ENCODE results near the gene RGS14.
"Not testable (repeated sequence)": the region's sequence is repeated elsewhere in the genome, so short reads cannot be mapped to it uniquely, and the experiment has no call there.

The RGS14 gene

GRCh38 chr5:177367981-177368868 lies 10.5 kb downstream of the RGS14 start:
- Mint-ChIP-seq H3K9me3 (no peaks in the 10 kb centered on the region), H3K27ac (peak overlapping the region; percentile 84 to 93), H3K36me3 (ENCODE audit: insufficient read depth) (peaks cover 53% of the 10 kb centered on the region), H3K4me3 (peak overlapping the region in 1 of 2 donors; percentile 53), H3K4me1 (ENCODE audit: low read depth in 2 of 2) (peaks cover 43 to 44% of the 10 kb centered on the region in 2 donors), H3K27me3 (no peaks in the 10 kb centered on the region)
- DNase-seq (no peak), ATAC-seq (replicated peaks) (no peak)

- H3K27ac Mint-ChIP-seq: peak overlapping the region; percentile 84 to 93
- no peak for ATAC-seq (replicated peaks)
- no peaks in the 10 kb centered on the region for H3K9me3 Mint-ChIP-seq
- peak overlapping the region; percentile 24 to 53 for H3K4me3 Mint-ChIP-seq
- peak in 1 of 3 experiments; percentile 30 for DNase-seq
- H3K36me3 Mint-ChIP-seq (ENCODE audit: insufficient read depth): peaks cover 53% of the 10 kb centered on the region
- H3K27me3 Mint-ChIP-seq: no peaks in the 10 kb centered on the region
- H3K4me1 Mint-ChIP-seq (ENCODE audit: low read depth in 2 of 2): peaks cover 43 to 47% of the 10 kb centered on the region in 2 donors
Observed at GRCh38 chr5:177368869-177369644, 11.3 kb downstream of the RGS14 start.

- peak overlapping the region in 1 of 2 donors; percentile 53 for H3K4me3 Mint-ChIP-seq
- H3K27me3 Mint-ChIP-seq: no peaks in the 10 kb centered on the region
- ATAC-seq (replicated peaks) (no peak), DNase-seq (no peak)
- no peaks in the 10 kb centered on the region for H3K9me3 Mint-ChIP-seq
- H3K4me1 Mint-ChIP-seq (ENCODE audit: low read depth in 2 of 2): peaks cover 36 to 46% of the 10 kb centered on the region in 2 donors
- H3K36me3 Mint-ChIP-seq (ENCODE audit: insufficient read depth): peaks cover 50% of the 10 kb centered on the region
- H3K27ac Mint-ChIP-seq: peak overlapping the region; percentile 84 to 93
Observed at GRCh38 chr5:177369645-177370440, 12.1 kb downstream of the RGS14 start.

- H3K27ac Mint-ChIP-seq: no peak overlapping the region
- peaks cover 53% of the 10 kb centered on the region for H3K36me3 Mint-ChIP-seq (ENCODE audit: insufficient read depth)
- no peaks in the 10 kb centered on the region for H3K27me3 Mint-ChIP-seq
- peak overlapping the region in 1 of 2 donors; percentile 81 for H3K4me3 Mint-ChIP-seq
- H3K4me1 Mint-ChIP-seq (ENCODE audit: low read depth in 2 of 2): peaks cover 35 to 50% of the 10 kb centered on the region in 2 donors
- H3K9me3 Mint-ChIP-seq: no peaks in the 10 kb centered on the region
- DNase-seq (peak; percentile 25 to 64 (median 63)), ATAC-seq (replicated peaks) (peak; percentile 73)
Observed at GRCh38 chr5:177370488-177371119, 12.9 kb downstream of the RGS14 start.

GRCh38 chr5:177371120-177372033 lies 13.7 kb downstream of the RGS14 start:
- Mint-ChIP-seq H3K27ac (peak overlapping the region; percentile 64 to 91), H3K4me1 (ENCODE audit: low read depth in 2 of 2) (peaks cover 31 to 47% of the 10 kb centered on the region in 2 donors), H3K9me3 (no peaks in the 10 kb centered on the region), H3K36me3 (ENCODE audit: insufficient read depth) (peaks cover 51% of the 10 kb centered on the region), H3K4me3 (peak overlapping the region; percentile 40 to 81), H3K27me3 (no peaks in the 10 kb centered on the region)
- DNase-seq: no peak
- no peak for ATAC-seq (replicated peaks)

- peak overlapping the region; percentile 88 to 91 for H3K27ac Mint-ChIP-seq
- no peaks in the 10 kb centered on the region for H3K27me3 Mint-ChIP-seq
- no peaks in the 10 kb centered on the region for H3K9me3 Mint-ChIP-seq
- H3K36me3 Mint-ChIP-seq (ENCODE audit: insufficient read depth): peaks cover 44% of the 10 kb centered on the region
- ATAC-seq (replicated peaks) (peak; percentile 55), DNase-seq (no peak)
- peaks cover 31 to 47% of the 10 kb centered on the region in 2 donors for H3K4me1 Mint-ChIP-seq (ENCODE audit: low read depth in 2 of 2)
- peak overlapping the region; percentile 67 to 81 for H3K4me3 Mint-ChIP-seq
Observed at GRCh38 chr5:177372034-177372896, 14.5 kb downstream of the RGS14 start.

GRCh38 chr5:177372910-177373309 lies 15.2 kb downstream of the RGS14 start:
- peaks cover 41% of the 10 kb centered on the region for H3K36me3 Mint-ChIP-seq (ENCODE audit: insufficient read depth)
- no peaks in the 10 kb centered on the region for H3K9me3 Mint-ChIP-seq
- DNase-seq (peak; percentile 23 to 43 (median 36)), ATAC-seq (replicated peaks) (peak; percentile 76)
- peak overlapping the region; percentile 88 to 91 for H3K27ac Mint-ChIP-seq
- peak overlapping the region; percentile 67 to 81 for H3K4me3 Mint-ChIP-seq
- H3K4me1 Mint-ChIP-seq (ENCODE audit: low read depth in 2 of 2): peaks cover 31 to 47% of the 10 kb centered on the region in 2 donors
- H3K27me3 Mint-ChIP-seq: no peaks in the 10 kb centered on the region

- Mint-ChIP-seq H3K4me3 (peak overlapping the region in 1 of 2 donors; percentile 81), H3K9me3 (no peaks in the 10 kb centered on the region), H3K4me1 (ENCODE audit: low read depth in 2 of 2) (peaks cover 30 to 40% of the 10 kb centered on the region in 2 donors), H3K27me3 (no peaks in the 10 kb centered on the region), H3K27ac (peak overlapping the region; percentile 78 to 91), H3K36me3 (ENCODE audit: insufficient read depth) (peaks cover 32% of the 10 kb centered on the region)
- ATAC-seq (replicated peaks) (no peak), DNase-seq (no peak)
Observed at GRCh38 chr5:177373806-177374205, 16.1 kb downstream of the RGS14 start.

GRCh38 chr5:177374211-177374610 lies 16.5 kb downstream of the RGS14 start:
- H3K4me3 Mint-ChIP-seq: peak overlapping the region in 1 of 2 donors; percentile 81
- ATAC-seq (replicated peaks) (no peak), DNase-seq (no peak)
- no peaks in the 10 kb centered on the region for H3K27me3 Mint-ChIP-seq
- H3K27ac Mint-ChIP-seq: peak overlapping the region; percentile 78 to 91
- peaks cover 28% of the 10 kb centered on the region for H3K36me3 Mint-ChIP-seq (ENCODE audit: insufficient read depth)
- H3K4me1 Mint-ChIP-seq (ENCODE audit: low read depth in 2 of 2): peaks cover 28 to 39% of the 10 kb centered on the region in 2 donors
- no peaks in the 10 kb centered on the region for H3K9me3 Mint-ChIP-seq

GRCh38 chr5:177375516-177375915 lies 17.8 kb downstream of the RGS14 start:
- ATAC-seq (replicated peaks); H3K9me3 Mint-ChIP-seq; H3K27me3 Mint-ChIP-seq; DNase-seq; H3K4me3 Mint-ChIP-seq: not testable (repeated sequence)
- peaks cover 28% of the 10 kb centered on the region for H3K36me3 Mint-ChIP-seq (ENCODE audit: insufficient read depth)
- H3K4me1 Mint-ChIP-seq (ENCODE audit: low read depth in 2 of 2): peaks cover 33 to 39% of the 10 kb centered on the region in 2 donors
- peak overlapping the region; percentile 78 to 91 for H3K27ac Mint-ChIP-seq

- H3K36me3 Mint-ChIP-seq (ENCODE audit: insufficient read depth): peaks cover 28% of the 10 kb centered on the region
- H3K27me3 Mint-ChIP-seq: no peaks in the 10 kb centered on the region
- H3K4me1 Mint-ChIP-seq (ENCODE audit: low read depth in 2 of 2): peaks cover 33 to 39% of the 10 kb centered on the region in 2 donors
- H3K4me3 Mint-ChIP-seq: no peak overlapping the region
- ATAC-seq (replicated peaks) (no peak), DNase-seq (no peak)
- H3K27ac Mint-ChIP-seq: peak overlapping the region; percentile 41 to 78
- no peaks in the 10 kb centered on the region for H3K9me3 Mint-ChIP-seq
Observed at GRCh38 chr5:177376107-177376506, 18.4 kb downstream of the RGS14 start.

Measured in effector memory CD8-positive, alpha-beta T cell (primary cell).